Stimulated activated naive CD8-positive, alpha-beta T cell treated with anti-CD3 and anti-CD28 coated beads, Interleukin-15, Interleukin-2, amounts not matched to agents 100 U/mL and 50 U/mL, for 24 hours (primary cell): ENCODE results near the gene SCAF1.

ENCODE experiments used
- ATAC-seq: fragments of 150-1000 bp; cut with Tn5 transposase; one replicate; pipeline ENCODE4 v1.10.0; 2021
- DNase-seq: peaks from one replicate; pipeline ENCODE4 v3.0.0; 2021

The SCAF1 gene

DNA sequence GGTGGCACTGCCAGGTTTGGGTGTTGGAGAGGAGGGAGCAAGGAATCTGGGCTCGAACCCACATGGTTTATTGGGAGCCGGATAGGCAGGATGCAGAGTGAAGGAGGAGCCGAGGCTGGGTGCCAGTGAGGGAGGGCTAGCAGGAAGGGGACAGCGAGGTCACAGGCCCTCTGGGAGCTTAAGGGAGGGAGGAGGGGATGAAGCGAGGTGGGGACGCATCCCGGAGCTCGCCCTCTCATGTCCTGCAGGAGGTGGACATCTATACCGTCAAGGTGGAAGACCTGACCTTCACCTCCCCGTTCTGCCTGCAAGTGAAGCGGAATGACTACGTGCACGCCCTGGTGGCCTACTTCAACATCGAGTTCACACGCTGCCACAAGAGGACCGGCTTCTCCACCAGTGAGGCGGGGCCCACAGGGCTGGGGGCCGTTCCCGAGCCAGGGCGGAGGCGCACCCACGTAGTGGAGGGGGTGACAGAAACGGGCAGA is 43.9 kb downstream of the SCAF1 start:
- ATAC-seq (no peak), DNase-seq (no peak)

DNA sequence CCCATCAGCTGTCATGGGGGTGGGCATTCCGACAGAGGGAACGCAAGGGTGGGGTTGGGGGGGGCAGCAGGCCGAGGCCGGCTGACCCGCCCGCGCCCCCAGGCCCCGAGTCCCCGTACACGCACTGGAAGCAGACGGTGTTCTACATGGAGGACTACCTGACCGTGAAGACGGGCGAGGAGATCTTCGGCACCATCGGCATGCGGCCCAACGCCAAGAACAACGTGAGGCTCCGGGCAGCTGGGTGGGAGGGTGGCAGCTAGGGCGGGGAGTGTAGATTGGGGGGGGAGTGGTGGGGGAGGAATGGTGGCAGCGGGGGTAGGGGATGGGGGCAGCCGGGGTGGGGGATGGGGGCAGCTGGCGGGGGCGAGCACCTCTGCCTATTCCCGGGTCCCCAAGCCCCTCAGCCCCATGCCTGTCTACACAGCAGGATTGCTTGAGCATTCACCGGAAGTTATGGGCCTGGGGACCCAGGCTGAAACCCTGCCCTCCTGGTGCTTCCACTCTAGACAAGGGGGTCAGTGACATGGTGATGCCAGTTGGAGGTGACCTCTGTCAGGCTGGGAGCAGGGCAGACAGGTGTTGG is 44.6 kb downstream of the SCAF1 start:
- DNase-seq (no peak), ATAC-seq (no peak)

DNA sequence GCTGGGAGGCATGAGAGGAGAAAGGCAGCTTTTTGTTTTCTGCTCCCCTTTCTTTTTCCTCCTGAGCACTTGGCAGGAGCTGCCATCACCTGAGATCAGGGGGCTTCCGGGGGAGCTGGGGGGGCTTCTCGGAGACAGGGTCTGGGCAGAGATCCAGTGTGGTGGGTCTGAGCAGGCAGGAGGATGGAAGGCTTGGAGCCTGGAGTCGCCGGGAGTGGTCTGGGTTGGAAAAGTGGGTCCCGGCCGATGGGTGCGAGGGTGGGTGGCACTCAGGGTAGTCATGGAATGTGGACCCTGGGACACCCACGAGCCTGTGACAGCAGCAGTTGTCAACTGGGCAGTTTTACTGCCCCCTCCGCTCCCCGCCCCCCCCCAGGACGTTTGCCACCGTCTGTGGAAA is 45.1 kb downstream of the SCAF1 start:
- no peak for DNase-seq
- ATAC-seq = no peak

DNA sequence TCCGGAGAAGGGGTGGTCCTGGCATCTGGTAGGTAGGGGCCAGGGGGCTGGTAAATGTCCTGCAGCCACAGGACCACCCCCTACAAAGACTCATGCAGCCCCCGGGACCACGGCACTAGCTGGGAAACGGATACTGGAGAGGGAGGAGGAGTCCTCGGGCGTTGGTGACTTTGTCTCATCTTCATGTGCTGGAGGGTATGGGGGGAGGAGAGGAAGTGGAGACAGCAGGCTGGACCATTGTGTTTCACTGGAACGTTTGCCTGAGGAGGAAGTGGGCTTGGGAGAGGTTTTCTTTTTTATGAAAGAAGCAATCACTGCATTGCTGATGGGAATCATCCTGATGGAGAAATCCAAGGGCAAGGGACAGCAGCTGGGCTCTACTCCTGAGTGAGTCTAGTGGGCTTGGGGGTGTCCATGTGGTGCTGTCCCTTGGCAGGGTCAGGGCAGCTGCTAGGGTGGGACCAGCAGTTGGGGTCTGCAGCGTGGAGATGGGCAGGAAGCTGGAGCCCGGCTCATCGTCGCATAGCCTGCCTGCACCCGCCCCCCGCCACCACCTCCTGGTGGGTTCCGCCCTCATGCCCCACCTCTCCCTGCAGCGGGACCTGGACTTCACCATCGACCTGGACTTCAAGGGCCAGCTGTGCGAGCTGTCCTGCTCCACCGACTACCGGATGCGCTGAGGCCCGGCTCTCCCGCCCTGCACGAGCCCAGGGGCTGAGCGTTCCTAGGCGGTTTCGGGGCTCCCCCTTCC is 45.7 kb downstream of the SCAF1 start:
- DNase-seq (no peak), ATAC-seq (no peak)

DNA sequence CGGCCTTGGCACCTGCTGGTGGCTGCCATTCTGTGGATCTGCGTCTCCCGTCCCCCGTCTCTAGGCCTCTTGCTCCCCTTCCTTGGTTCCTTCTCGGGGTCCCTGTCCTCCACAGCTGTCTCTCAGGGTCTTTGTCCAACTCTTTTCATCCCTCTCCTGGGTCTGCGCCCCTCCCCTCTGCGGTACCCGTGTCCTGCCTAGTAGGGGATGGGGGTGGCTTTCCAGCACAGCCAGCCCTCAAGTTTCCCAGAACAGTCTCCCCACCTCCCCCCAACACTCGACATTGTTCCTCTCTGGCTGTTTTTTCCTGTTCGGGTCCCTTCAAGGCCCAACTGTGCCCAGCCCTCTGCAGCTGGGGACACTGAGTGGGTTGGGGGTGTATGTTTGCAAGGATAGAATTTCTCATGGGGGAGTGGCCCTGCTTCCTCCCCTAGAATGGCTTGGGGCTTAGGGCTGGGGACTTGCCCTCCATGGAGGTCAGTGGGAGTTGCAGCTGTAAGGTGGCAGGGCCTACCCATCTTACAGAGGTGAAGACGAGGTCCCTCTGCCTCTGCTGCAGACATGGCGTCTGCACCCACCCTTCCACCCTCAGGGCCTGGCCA is 46.6 kb downstream of the SCAF1 start:
- ATAC-seq (no peak), DNase-seq (no peak)

DNA sequence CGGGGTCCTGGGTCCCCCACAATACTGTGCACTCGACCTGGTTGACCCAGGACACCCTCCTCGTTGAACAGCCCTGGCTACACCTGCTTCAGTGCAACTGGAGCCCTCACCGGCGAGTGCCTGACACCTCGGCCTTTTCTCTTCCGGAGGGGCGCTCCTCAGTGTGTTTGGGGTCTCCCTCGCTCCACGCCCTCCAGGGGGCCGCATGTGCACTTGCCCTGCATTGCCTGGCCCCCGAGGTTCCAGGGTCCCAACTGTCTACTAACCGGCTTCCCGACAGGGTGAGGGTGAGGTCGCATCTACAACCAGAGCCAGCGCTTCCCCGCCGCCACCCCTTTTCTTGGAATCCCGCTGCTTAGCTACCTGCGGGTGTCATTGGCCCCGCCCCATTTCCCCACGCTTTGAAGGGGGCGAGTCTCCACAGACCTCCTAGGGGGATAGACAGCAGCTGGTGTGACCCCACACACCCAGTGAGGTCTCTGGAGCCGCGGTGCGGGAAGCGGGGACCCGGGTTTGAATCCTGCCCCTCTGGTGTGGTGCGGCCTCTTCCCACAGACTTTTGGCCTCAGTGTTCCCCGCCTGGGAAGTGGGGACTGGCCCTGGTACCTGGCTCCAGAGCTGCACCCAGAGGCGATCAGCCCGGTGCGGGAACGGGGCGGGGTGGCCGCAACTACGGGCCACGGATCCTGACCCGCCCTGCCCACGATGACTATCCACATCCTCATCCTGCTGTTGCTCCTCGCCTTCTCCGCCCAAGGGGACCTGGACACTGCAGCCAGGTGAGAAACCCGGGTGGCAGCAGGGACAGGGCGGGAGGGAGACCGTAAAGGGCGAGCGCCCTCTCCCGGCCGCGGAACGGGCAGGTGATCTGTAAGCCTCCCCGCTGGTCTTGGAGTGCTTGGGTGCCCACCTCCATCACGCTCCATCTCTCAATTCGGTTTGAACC is 47.4 kb downstream of the SCAF1 start, which contains the start of gene ADM5:
Gene ADM5, plus strand, starts transcription at position 462 of the 946 bp plus-strand sequence. Its CDS starts 244 bp downstream, at position 706.
- ATAC-seq (peak; percentile 16), DNase-seq (peak; percentile 64)

DNA sequence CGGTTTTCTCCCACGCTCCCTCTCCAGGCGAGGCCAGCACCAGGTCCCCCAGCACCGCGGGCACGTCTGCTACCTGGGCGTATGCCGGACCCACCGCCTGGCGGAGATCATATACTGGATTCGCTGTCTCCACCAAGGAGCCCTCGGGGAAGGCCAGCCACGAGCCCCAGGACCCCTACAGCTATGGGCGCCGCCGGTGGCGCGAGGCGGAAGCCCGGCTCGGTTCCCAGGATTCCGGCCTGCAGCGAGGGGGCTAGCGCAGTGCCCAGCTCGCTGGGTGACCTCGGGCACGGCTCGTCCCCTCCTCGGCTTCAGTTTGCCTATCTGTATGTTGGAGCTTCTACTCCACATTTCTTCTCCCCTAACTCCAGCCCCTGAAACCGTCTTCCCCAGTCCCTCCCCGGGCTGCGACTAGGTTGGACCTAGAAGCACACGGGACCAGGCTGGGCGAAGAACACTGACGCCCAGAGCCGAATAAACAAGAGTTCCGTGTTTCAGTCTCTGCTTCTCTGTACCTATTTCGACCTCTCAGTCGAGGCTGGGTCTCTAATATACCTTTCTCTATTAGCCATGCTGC is 48.2 kb downstream of the SCAF1 start:
- peak; percentile 7 for ATAC-seq
- DNase-seq = no peak

DNA sequence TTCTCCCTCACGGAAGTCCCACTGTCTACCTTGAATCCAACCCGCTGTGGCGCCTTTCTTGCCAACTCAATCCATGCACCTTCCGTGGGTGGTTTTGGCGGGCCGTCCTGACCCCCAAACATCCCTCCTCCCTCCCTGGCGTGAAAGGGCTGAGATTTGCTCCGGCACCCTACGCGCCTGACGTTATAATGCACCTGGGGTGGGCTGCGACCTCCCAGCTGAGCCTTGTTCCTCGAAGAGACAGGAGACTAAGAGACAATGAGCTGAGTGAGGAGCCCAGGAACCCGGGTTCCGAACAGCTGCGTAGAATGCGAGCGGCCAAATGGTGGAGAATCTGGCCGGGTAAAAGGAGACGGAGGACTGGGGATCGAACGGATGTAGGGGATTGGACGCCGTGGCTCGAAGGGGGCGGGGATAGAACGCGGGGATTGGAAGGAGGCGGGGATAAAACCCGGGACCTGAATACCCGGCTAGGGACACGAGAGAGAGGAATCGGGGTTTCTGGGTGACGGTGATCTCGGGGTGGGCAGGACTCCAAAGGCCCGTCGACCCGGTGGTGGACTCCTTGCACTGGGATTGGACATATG is 48.7 kb downstream of the SCAF1 start, which contains the start of gene CPT1C:
Gene CPT1C, plus strand, starts transcription at position 461 of the 587 bp plus-strand sequence. CDS start 1,137 bp downstream, outside the sequence.
- peak; percentile 70 for DNase-seq
- ATAC-seq = peak; percentile 41

DNA sequence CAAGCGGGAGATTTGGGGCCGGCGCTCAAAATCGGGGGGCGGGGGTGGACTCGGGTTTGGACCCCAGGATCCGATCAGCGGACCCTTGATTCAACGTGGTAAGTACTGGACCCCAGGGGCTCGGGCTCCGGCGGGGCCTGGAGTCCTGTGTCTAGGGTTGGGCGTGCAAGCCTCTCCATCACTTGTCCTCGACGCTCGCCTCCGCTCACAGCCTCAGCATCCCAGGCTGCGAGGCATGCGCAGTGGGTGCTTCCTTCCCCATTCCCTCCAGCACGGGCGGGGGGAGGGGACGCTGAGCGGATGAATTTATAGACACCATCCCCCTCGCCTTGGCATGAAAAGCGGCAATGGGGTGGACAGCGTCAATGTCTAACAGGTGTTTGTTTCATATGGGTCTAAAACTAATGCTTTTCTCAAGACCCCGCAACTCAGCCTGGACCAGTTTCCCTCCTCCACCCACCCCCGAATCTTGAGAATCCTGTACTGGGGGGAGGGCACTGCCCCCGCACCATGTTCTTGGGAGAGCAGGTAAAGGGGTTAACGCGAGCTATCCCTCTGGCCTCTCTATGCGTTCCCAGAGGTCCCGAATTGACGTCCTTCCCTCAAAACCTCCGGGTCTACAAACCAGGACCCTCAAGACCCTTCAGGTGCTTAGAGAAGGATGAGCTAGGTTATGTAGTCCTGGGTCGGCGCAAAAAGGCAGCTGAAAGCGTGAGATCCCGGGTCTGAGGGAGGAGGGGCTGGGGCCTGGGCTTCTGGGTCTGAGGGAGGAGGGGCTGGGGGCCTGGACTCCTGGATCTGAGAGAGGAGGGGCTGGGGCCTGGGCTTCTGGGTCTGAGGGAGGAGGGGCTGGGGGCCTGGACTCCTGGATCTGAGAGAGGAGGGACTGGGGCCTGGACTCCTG is 49.5 kb downstream of the SCAF1 start:
- DNase-seq = peak; percentile 54
- no peak for ATAC-seq

DNA sequence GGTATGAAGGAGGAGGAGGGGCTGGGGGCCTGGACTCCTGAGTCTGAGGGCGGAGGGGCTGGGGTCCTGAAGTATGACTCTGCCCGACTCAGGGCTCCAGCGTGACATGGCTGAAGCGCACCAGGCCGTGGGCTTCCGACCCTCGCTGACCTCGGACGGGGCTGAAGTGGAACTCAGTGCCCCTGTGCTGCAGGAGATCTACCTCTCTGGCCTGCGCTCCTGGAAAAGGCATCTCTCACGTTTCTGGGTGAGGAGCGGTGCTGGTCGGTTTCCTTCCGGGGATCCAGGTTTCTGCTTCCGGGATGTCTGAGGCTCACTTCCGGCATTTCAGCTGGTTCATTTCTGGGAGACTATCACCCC is 50.1 kb downstream of the SCAF1 start:
- no peak for ATAC-seq
- no peak for DNase-seq

DNA sequence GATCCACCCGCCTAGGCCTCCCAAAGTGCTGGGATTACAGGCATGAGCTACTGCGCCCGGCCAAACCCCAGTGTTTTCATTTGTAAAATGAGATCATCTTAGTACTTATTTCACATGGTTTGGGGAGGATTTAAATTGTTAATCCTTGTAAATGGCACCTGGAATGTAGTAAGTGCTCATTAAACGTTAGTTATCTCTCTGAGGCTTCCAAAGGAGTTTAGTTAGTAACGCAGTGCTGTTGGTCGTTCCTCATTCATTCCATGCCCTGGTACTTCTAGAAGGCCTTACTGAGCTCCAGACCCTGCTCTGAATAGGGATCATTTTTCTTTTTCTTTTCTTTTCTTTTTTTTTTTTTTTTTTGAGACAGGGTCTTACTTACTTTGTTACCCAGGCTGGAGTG is 54.1 kb downstream of the SCAF1 start:
- DNase-seq = no peak

DNA sequence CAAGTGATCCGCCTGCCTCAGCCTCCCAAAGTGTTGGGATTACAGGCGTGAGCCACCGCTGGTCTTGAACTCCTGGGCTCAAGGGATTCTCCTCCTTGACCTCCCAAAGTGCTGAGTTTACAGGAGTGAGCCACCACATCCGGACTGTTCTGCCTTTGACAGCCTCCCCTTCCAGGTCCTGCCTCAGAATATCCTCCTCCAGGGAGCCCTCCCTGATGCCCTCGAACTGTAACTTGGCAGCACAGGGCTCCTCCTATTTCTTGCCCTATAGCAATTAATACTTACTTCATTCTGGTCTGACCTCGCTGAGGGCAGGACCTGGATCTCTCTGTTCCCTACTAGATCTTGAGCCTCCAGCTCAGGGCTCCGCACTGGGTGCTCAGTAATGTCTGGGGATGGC is 54.9 kb downstream of the SCAF1 start:
- DNase-seq (no peak), ATAC-seq (no peak)

More for the DNA sequence above, 54.1 kb downstream of the SCAF1 start:
- ATAC-seq = no peak

DNA sequence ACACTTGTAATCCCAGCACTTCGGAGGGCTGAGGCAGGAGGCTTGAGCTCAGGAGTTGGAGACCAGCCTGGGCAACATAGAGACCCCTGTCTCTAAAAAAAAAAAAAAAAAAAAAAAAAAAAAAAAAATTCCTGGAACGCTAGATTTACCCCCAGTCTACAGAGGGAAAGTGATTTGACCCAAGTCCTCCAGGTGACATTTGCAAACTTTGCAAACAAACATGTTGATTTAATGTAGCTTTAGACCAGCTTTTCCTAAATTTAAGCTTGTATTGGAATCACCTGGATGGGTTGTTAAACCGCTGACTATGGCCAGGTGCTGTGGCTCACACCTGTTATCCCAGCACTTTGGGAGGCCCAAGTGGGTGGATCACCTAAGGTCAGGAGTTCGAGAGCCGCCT is 57.4 kb downstream of the SCAF1 start:
- ATAC-seq (no peak), DNase-seq (no peak)

DNA sequence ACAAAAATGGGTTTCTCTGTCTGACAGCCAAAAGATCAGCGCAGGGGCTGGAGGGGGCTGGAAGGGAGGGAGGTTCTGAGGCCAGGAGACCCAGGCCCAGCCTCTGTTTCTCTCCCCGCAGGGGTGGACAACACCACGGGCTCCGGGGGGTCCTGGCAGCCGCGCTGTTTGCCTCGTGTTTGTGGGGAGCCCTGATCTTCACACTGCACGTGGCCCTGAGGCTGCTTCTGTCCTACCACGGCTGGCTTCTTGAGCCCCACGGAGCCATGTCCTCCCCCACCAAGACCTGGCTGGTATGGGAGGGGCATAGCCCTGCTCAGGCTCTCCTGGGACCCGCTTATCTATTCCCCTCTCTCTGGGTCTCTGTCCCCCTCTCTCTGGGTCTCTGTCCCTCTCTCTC is 58.6 kb downstream of the SCAF1 start:
- ATAC-seq (no peak), DNase-seq (no peak)

DNA sequence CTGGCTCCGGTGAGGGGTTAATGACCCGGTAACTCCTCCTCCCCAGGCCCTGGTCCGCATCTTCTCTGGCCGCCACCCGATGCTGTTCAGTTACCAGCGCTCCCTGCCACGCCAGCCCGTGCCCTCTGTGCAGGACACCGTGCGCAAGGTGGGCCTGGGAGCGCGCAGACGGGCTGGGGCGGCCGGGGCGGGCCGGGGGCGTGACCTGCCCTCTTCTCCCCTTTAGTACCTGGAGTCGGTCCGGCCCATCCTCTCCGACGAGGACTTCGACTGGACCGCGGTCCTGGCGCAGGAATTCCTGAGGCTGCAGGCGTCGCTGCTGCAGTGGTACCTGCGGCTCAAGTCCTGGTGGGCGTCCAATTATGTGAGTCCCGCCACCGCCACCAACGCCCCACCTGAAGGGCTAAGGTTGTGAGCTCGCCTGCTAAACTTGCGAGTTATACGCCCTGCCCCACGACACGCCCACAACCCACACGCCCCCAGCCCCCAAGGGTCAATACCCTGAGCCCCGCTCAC is 59.3 kb downstream of the SCAF1 start:
- ATAC-seq (peak; percentile 25), DNase-seq (no peak)

DNA sequence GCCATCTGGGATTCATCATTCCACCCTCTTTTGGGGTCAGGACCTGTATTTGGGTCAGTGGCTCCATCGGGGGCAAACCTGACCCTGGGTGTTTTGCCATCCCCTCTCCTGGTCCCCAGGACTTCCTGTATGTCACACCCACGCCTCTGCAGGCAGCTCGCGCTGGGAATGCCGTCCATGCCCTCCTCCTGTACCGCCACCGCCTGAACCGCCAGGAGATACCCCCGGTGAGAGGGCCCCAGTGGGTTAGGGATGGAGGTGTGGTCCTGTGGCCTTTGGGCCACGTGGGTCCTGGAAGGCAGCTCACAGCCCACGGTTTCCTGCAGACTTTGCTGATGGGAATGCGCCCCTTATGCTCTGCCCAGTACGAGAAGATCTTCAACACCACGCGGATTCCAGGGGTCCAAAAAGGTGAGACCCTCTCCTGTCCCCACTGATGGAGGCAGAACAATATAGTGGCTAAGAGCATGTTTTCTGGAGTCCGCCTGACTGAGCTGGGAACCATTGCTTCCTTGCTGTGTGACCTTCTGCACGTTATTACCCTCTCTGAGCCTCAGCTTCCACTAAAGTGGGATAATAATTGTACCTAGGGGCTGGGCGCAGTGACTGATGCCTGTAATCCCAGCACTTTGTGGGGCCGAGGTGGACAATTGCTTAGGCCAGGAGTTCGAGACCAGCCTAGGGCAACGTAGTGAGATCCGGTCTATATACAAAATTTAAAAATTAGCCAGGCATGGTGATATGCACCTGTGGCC is 63.1 kb downstream of the SCAF1 start:
- no peak for DNase-seq
- no peak for ATAC-seq

DNA sequence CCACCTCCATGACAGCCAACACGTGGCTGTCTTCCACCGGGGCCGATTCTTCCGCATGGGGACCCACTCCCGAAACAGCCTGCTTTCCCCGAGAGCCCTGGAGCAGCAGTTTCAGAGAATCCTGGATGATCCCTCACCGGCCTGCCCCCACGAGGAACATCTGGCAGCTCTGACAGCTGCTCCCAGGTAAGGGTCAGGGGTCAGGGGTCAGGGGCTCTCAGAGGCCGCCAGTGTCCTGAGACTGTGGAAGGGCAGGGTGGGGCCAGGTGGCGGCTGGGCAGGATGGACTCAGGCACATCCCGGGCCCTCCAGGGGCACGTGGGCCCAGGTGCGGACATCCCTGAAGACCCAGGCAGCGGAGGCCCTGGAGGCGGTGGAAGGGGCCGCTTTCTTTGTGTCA is 63.9 kb downstream of the SCAF1 start:
- ATAC-seq = no peak
- no peak for DNase-seq
